ENCODE results near the gene HOXA3.

DNA sequence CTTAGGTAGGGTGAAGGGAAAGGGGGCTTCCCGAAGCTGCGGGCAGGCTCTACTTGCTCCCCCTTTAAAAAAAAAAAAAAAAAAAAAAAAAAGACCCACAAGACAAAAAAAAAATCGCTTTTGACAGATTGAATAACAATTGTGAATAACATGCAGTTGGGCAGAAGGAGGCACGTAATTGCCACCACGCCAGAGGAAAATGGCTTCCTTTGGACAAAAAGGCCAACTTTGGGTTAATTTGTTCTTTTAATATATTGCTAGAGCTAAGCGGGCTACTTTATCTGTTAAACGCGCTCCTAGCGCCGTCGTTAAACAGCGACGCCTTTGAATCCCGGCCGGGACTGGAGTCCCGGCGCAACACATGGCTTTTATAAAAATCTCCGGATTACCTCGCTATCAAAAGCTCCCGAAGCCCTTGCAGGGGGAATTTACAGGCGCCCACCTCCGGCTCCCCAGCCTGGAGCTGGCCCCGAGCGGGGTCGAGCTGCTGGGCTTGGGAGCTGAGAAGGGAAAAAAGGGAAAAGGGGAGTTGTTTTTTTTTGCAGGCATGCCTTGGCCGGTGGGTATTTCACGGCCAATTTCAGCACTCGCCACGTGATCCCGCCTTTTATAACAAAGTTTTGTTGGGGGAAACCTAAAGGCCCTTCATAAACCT, 31.4 kb upstream of the HOXA3 start:
- no peak for TF ChIP-seq CTCF (IDR thresholded peaks at IDR 0.05)
- TF ChIP-seq POLR2AphosphoS5 (IDR thresholded peaks at IDR 0.05; ENCODE audit: low read depth, low read length): no peak
